Right lobe of liver (tissue), 6 donors: ENCODE measurements around the gene FAM47B. TPM values are rescaled to one million over a fixed set of nuclear protein-coding genes. Genes with fewer than 3 reads are reported as not detected.

Source experiments
- ATAC-seq, 4 donors: fragments of 200-7000 bp; cut with Tn5 transposase; one replicate each; pipeline ENCODE4 v1.9.1; 2020; ENCODE audit warnings: mild to moderate bottlenecking in 4 of 4, moderate library complexity in 4 of 4
- DNase-seq, 3 donors: peaks; one replicate each; pipeline ENCODE4 v3.0.0-alpha.2; 2020
- H3K27ac ChIP-seq, 3 donors: fragments of 200-600 bp; one replicate each; pipeline ENCODE4 v1.8.0; 2022
- H3K27me3 ChIP-seq, 2 donors: fragments of 200-600 bp; one replicate each; pipeline ENCODE4 v1.8.0; 2022
- H3K36me3 ChIP-seq, 4 donors: fragments of 200-600 bp; sonication (generic) in 1 of 4; one replicate each; pipeline versions ENCODE4 v1.5.1 to v1.8.0; 2017 to 2022; ENCODE audit warnings: control low read depth in 1 of 4
- H3K4me1 ChIP-seq, 4 donors: fragments of 200-600 bp; sonication (generic) in 1 of 4; one replicate each; pipeline versions ENCODE4 v1.5.1 to v1.8.0; 2017 to 2022; ENCODE audit warnings: control low read depth in 1 of 4
- H3K4me3 ChIP-seq, 3 donors: fragments of 200-600 bp; one replicate each; pipeline ENCODE4 v1.8.0; 2022
- H3K9me3 ChIP-seq, 4 donors: fragments of 200-600 bp; sonication (generic) in 1 of 4; one replicate each; pipeline versions ENCODE4 v1.5.1 to v1.8.0; 2017 to 2022; ENCODE audit warnings: control low read depth in 1 of 4
- POLR2A ChIP-seq: fragments of 450-650 bp; IDR thresholded peaks from one replicate; pipeline ENCODE4 v1.6.1; 2017; ENCODE audit warnings: antibody characterized with exemption, mild to moderate bottlenecking
- WGBS: methylation state at CpG from one replicate; pipeline ENCODE4 v1.1.6; 2018; ENCODE audit warnings: low coverage, low lambda C conversion rate; ENCODE audit not compliant: insufficient coverage; ENCODE audit errors: missing lambda C conversion rate; 5-methylcytosine and 5-hydroxymethylcytosine counted together
- intact Hi-C, 2 donors: fragments of 100-400 bp; cut with DNase I; formaldehyde crosslinking; loops; one replicate each; pipeline versions ENCODE4 v1.11.2 to v1.14.1; 2022
- total RNA-seq, 6 experiments: library from RNA; depleted of rRNA in 2 of 6; stranded (reverse); fragments of >200 nt in 2 of 6; fragmentation: NEBNext Ultra II Directional in 3 of 6; extraction: Animal tissue kit (Norgen Biotek cat#: 25700) in 3 of 6; gene quantifications; one replicate each; pipeline versions ENCODE4 v1.1.0 to v1.2.4, GENCODE V29; 2016 to 2023
- TF ChIP-seq, protein P1 (sequence below), 4 donors: fragments of 200-600 bp in 3 of 4; fragments of 450-650 bp in 1 of 4; IDR thresholded peaks; one replicate each; pipeline versions ENCODE4 v1.5.1 to v1.8.0; 2016 to 2022; ENCODE audit warnings: antibody characterized with exemption in 4 of 4, mild to moderate bottlenecking in 2 of 4
- donor health status: DM: no; HTN: yes; CAD: no.
- donor health status: DM: no; HTN: no; CAD: no.
- donor health status: DM: no; HTN: no; CAD: no.
- donor health status: DM: no; HTN: yes; CAD: no.
- donor health status: DM: no; HTN: yes; CAD: no.

The FAM47B gene
- total RNA-seq, 6 experiments from 2014 or later: not detected

- DNase-seq (no peak), ATAC-seq (no peak)
- Histone ChIP-seq H3K36me3 (no peaks in the 10 kb centered on the region), H3K9me3 (no peaks in the 10 kb centered on the region), H3K27me3 (no peaks in the 10 kb centered on the region), H3K4me1 (no peaks in the 10 kb centered on the region), H3K4me3 (no peak overlapping the region), H3K27ac (no peak overlapping the region)
- intact Hi-C loops: no loop called here
- TF ChIP-seq, protein P1, sequence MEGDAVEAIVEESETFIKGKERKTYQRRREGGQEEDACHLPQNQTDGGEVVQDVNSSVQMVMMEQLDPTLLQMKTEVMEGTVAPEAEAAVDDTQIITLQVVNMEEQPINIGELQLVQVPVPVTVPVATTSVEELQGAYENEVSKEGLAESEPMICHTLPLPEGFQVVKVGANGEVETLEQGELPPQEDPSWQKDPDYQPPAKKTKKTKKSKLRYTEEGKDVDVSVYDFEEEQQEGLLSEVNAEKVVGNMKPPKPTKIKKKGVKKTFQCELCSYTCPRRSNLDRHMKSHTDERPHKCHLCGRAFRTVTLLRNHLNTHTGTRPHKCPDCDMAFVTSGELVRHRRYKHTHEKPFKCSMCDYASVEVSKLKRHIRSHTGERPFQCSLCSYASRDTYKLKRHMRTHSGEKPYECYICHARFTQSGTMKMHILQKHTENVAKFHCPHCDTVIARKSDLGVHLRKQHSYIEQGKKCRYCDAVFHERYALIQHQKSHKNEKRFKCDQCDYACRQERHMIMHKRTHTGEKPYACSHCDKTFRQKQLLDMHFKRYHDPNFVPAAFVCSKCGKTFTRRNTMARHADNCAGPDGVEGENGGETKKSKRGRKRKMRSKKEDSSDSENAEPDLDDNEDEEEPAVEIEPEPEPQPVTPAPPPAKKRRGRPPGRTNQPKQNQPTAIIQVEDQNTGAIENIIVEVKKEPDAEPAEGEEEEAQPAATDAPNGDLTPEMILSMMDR (IDR thresholded peaks at IDR 0.05): no peak
- WGBS: 54% methylated on average over 2 of the region's 2 CpGs
Measured at GRCh38 chrX:34909151-34909550, 33.4 kb upstream of the FAM47B start.

DNA sequence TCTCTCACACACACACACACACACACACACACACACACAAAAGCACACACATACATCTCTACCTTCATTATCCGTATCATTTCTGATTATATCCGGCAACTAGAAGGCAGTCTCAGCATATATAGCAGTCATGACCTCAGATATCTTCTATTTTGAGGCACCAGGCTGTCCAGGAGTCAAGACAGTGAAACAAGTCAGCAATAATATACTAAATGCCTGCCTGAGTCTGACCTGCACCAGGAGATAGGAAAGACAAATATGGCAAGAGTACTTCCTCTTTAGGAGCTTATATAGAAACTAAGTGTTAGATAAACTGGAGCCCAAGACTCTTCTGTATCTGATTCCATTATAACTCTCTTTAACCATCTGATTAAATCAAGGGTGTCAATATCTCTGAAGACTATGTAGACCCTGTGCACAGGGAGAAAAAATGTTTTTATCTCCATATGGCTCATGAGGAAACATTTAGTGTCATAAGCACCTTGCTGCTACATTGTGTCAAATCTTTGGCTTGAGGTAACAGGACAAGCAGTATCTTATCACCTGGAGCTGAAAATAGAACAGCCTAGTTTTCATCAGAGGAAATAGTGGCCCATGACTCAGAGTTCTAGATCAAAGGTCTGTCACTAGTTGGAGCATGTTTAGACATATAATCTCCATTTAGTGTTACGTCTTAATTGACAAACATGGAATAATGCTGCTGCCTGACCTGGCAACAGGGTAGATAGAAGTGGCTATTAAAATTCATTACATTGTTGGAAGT, 27.0 kb upstream of the FAM47B start:
- TF ChIP-seq, protein P1 (IDR thresholded peaks at IDR 0.05): no peak
- no peak for TF ChIP-seq POLR2A
- no peak overlapping the region for H3K4me3 ChIP-seq
- H3K9me3 ChIP-seq: no peaks in the 10 kb centered on the region
- WGBS: 43% methylated on average over 3 of the region's 3 CpGs
- no peak overlapping the region for H3K27ac ChIP-seq
- intact Hi-C loops: no loop called here
- ATAC-seq: peak; percentile 57 to 82 (median 69)
- DNase-seq: no peak
- no peaks in the 10 kb centered on the region for H3K4me1 ChIP-seq
- peaks cover 0 to 5% of the 10 kb centered on the region in 2 donors for H3K27me3 ChIP-seq
- H3K36me3 ChIP-seq: no peaks in the 10 kb centered on the region

DNA sequence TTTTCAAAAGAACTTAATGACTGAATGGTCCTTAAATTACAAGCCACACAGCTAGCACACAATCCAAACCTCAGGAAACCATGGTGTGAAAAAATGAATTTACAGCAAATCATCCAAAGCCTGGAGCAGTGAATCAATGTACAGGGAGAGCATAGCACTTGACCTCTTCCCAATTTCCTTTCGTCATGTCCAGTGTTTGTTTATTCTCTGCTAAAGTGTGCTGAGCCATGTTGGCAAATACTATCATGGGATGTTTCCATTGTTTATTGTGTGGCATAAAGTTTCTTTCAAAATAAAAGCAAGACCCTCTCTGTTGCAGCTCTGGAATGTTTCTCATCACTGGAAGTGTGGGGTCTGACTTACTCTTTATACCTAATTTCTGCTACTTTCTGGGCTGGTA, 25.4 kb upstream of the FAM47B start:
- Histone ChIP-seq H3K36me3 (no peaks in the 10 kb centered on the region), H3K27ac (no peak overlapping the region), H3K4me3 (no peak overlapping the region), H3K27me3 (peaks cover 0 to 5% of the 10 kb centered on the region in 2 donors), H3K4me1 (no peaks in the 10 kb centered on the region), H3K9me3 (no peaks in the 10 kb centered on the region)
- 22% methylated on average over 1 of the region's 1 CpG for WGBS
- ATAC-seq (no peak), DNase-seq (no peak)
- TF ChIP-seq, protein P1 (IDR thresholded peaks at IDR 0.05): no peak
- intact Hi-C loops: no loop called here

DNA sequence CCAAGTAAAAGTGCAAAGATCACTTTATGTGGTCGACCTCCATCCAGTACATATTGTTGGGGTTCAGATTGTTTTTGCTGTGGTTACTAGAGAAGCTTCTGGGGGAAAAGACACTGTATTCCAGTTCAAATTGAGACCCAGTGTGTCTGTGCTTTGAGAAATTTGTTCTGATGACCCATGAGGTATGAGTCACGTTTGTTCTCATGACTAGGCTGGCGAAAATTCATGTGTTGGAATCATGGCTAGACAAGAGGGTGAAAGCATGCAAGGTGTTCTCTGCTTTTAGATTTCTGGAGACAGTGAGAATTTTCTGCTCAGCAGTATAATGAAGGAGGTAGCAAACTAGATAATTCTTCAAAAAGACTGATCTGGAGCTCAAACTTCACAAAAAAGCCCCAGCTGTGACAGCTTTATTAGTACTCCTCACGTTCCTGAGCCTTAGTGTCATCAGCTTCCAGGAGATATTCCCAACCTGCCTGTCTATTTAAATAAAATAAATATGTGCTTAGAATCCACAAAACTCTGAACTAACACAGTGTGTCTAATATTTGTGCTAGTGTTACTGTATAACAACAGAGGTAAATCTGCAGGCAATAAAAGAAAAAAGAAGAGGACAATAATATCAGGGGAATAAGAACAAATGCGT, 24.4 kb upstream of the FAM47B start:
- TF ChIP-seq, protein P1 (IDR thresholded peaks at IDR 0.05): no peak
- TF ChIP-seq POLR2A: no peak
- H3K36me3 ChIP-seq: no peaks in the 10 kb centered on the region
- ATAC-seq (peak; percentile 22 to 80 (median 33)), DNase-seq (no peak)
- H3K27me3 ChIP-seq: peaks cover 0 to 5% of the 10 kb centered on the region in 2 donors
- WGBS: 19% methylated on average over 3 of the region's 5 CpGs
- H3K9me3 ChIP-seq: no peaks in the 10 kb centered on the region
- H3K27ac ChIP-seq: no peak overlapping the region
- H3K4me3 ChIP-seq: no peak overlapping the region
- no peaks in the 10 kb centered on the region for H3K4me1 ChIP-seq
- intact Hi-C loops: no loop called here
